Activated B cell treated with CpG ODN at 0.5 μM for 24 hours (primary cell): Measurements from ENCODE around the gene PI4KA. TPM values are rescaled to one million over a fixed set of nuclear protein-coding genes. Genes with fewer than 3 reads are reported as not detected.

Experiments
- ATAC-seq: fragments of 200-7000 bp; cut with Tn5 transposase; one replicate; pipeline ENCODE4 v1.10.0; 2021; ENCODE audit warnings: low read depth, mild to moderate bottlenecking, moderate library complexity
- CTCF ChIA-PET: fragments of 350-600 bp; sonication (Branson Sonifier 250); formaldehyde crosslinking; loops from one replicate; lab custom pipeline; 2021; ENCODE audit warnings: antibody characterized with exemption; lab: Charles Lee
- POLR2A ChIA-PET: fragments of 350-600 bp; sonication (Branson Sonifier 250); formaldehyde crosslinking; loops from one replicate; lab custom pipeline; 2021; ENCODE audit warnings: antibody characterized with exemption; lab: Charles Lee
- DNase-seq: peaks from one replicate; pipeline ENCODE4 v3.0.0; 2022
- H3K27ac Mint-ChIP-seq: one replicate; pipeline ENCODE4 v1.8.0; 2020; ENCODE audit warnings: mixed read lengths
- H3K27me3 Mint-ChIP-seq: one replicate; pipeline ENCODE4 v1.8.0; 2021; ENCODE audit warnings: mixed read lengths
- H3K36me3 Mint-ChIP-seq: one replicate; pipeline ENCODE4 v1.8.0; 2021; ENCODE audit warnings: low read depth, mixed read lengths
- H3K4me1 Mint-ChIP-seq: one replicate; pipeline ENCODE4 v1.8.0; 2021; ENCODE audit warnings: mixed read lengths
- H3K4me3 Mint-ChIP-seq: one replicate; pipeline ENCODE4 v1.8.0; 2020; ENCODE audit warnings: mild to moderate bottlenecking, mixed read lengths
- H3K9me3 Mint-ChIP-seq: one replicate; pipeline ENCODE4 v1.8.0; 2020; ENCODE audit warnings: mixed read lengths
- intact Hi-C: fragments of 100-400 bp; cut with micrococcal nuclease; formaldehyde crosslinking; loops from one replicate; pipeline ENCODE4 v1.15.1; 2024
- total RNA-seq: library from RNA; stranded (reverse); gene quantifications from 2 replicates; pipeline ENCODE4 v1.2.3, GENCODE V29; 2022
- TF ChIP-seq, protein P1 (sequence below): fragments of 200-600 bp; IDR thresholded peaks from one replicate; pipeline ENCODE4 v1.8.0; 2022; ENCODE audit warnings: antibody characterized with exemption, mild to moderate bottlenecking

PI4KA gene
- total RNA-seq, 1 donor from 2014 or later: 114 TPM

DNA sequence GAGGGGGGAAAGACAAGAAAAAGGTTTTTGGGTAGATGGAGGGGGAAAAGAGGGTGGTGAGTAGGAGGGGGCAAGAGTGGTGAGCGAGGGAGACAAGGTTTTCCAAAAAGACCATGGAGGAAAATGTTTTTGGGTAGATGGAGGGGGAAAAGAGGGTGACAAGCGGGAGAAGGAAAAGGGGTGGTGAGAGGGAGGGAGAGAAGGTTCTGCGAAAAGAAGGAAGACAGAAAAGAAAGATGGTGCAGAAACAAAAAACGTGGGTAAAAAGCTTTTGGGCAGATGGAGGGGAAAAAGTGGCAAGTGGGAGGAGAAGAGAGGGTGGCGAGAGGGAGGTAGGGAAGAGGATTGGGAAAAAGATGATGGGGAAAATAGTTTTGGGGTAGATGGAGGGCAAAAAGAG is 200.6 kb downstream of the PI4KA start:
- CTCF ChIA-PET: no interaction called here
- intact Hi-C loops: no loop called here
- peaks cover 8% of the 10 kb centered on the region for H3K27me3 Mint-ChIP-seq

More for the DNA sequence above, 200.6 kb downstream of the PI4KA start:
- Mint-ChIP-seq H3K4me1 (no peaks in the 10 kb centered on the region), H3K27ac (no peak overlapping the region), H3K9me3 (peaks cover under 1% of the 10 kb centered on the region), H3K36me3 (no peaks in the 10 kb centered on the region), H3K4me3 (no peak overlapping the region)
- POLR2A ChIA-PET: no interaction called here
- ATAC-seq (no peak), DNase-seq (no peak)
- TF ChIP-seq, protein P1, sequence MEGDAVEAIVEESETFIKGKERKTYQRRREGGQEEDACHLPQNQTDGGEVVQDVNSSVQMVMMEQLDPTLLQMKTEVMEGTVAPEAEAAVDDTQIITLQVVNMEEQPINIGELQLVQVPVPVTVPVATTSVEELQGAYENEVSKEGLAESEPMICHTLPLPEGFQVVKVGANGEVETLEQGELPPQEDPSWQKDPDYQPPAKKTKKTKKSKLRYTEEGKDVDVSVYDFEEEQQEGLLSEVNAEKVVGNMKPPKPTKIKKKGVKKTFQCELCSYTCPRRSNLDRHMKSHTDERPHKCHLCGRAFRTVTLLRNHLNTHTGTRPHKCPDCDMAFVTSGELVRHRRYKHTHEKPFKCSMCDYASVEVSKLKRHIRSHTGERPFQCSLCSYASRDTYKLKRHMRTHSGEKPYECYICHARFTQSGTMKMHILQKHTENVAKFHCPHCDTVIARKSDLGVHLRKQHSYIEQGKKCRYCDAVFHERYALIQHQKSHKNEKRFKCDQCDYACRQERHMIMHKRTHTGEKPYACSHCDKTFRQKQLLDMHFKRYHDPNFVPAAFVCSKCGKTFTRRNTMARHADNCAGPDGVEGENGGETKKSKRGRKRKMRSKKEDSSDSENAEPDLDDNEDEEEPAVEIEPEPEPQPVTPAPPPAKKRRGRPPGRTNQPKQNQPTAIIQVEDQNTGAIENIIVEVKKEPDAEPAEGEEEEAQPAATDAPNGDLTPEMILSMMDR: no peak

Other genes with a start within 250 kb of the PI4KA start
- not detected in 2 replicates for gene SERPIND1, start 84.7 kb downstream of the PI4KA start, total RNA-seq
- gene SNAP29, start 196 bp upstream of the PI4KA start, total RNA-seq: 22.1 and 23.6 TPM in 2 replicates
- 51.1 and 55.7 TPM in 2 replicates for gene CRKL, start 58.6 kb upstream of the PI4KA start, total RNA-seq
- gene AIFM3, start 108.4 kb upstream of the PI4KA start, total RNA-seq: 0.86 and 1.3 TPM in 2 replicates
- gene LZTR1, start 123.5 kb upstream of the PI4KA start, total RNA-seq: 79.2 and 89.3 TPM in 2 replicates
- 27.1 and 32.3 TPM in 2 replicates for gene THAP7, start 143.3 kb upstream of the PI4KA start, total RNA-seq
- 0.12 and 0.67 TPM in 2 replicates for gene P2RX6, start 156.4 kb upstream of the PI4KA start, total RNA-seq
- gene SLC7A4, start 173.8 kb upstream of the PI4KA start, total RNA-seq: not detected in 2 replicates
- gene LRRC74B, start 187.1 kb upstream of the PI4KA start, total RNA-seq: not detected in 2 replicates